Measurements from ENCODE around the gene CLSTN1. TPM values are rescaled to one million over a fixed set of nuclear protein-coding genes. Genes with fewer than 3 reads are reported as not detected.

CLSTN1 gene
- total and polyA plus RNA-seq, 10 of the 15 experiments (the other 5 are each of a cell fraction or from before 2014, with no cell fraction given), result 2.7 to 64.4 (median 23.2) TPM

GRCh38 chr1:9770298-9770697 is 53.5 kb downstream of the CLSTN1 start (continued):
- TF ChIP-seq, protein P1, sequence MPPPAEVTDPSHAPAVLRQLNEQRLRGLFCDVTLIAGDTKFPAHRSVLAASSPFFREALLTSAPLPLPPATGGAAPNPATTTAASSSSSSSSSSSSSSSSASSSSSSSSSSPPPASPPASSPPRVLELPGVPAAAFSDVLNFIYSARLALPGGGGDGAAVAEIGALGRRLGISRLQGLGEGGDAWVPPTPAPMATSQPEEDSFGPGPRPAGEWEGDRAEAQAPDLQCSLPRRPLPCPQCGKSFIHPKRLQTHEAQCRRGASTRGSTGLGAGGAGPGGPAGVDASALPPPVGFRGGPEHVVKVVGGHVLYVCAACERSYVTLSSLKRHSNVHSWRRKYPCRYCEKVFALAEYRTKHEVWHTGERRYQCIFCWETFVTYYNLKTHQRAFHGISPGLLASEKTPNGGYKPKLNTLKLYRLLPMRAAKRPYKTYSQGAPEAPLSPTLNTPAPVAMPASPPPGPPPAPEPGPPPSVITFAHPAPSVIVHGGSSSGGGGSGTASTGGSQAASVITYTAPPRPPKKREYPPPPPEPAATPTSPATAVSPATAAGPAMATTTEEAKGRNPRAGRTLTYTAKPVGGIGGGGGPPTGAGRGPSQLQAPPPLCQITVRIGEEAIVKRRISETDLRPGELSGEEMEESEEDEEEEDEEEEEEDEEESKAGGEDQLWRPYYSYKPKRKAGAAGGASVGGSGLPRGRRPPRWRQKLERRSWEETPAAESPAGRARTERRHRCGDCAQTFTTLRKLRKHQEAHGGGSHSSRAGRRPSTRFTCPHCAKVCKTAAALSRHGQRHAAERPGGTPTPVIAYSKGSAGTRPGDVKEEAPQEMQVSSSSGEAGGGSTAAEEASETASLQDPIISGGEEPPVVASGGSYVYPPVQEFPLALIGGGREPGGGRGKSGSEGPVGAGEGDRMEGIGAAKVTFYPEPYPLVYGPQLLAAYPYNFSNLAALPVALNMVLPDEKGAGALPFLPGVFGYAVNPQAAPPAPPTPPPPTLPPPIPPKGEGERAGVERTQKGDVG (CRISPR knock-in tag; IDR thresholded peaks at IDR 0.05), result no peak
- no peak for TF ChIP-seq TAF1 (IDR thresholded peaks at IDR 0.05; ENCODE audit: borderline replicate concordance, low read depth, low read length)

DNA sequence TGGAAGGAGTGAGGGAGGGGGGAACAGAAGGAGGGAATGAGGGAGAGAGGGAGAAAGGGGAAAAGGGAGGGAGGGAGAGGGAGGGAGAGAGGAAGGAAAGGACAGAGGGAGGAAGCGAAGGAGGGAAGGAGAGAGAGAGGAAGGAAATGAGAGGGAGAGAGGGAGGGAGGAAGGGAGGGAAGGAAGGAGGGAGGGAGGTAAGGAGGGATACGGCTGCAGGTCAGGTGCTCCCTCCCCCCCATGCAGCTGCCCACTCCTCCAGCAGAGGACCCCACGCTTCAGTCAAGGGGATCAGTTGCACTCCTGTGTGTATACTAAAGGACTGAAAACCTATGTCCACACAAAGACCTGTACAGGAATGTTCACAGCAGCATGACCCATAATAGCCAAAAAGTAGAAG is 54.8 kb downstream of the CLSTN1 start:
- no peak overlapping the region for H3K4me2 ChIP-seq (ENCODE audit: control insufficient read depth, insufficient read depth)
- CTCF ChIA-PET, result no interaction called here

More for the DNA sequence above, 54.8 kb downstream of the CLSTN1 start:
- Histone ChIP-seq H3K9me3 (replicated peaks; ENCODE audit: control insufficient read depth, insufficient read depth, low read length) (no peaks in the 10 kb centered on the region), H3K4me1 (ENCODE audit: control insufficient read depth, insufficient read depth, low read length) (no peaks in the 10 kb centered on the region), H2AFZ (ENCODE audit: control insufficient read depth, low read depth, low read length) (no peak overlapping the region), H3K79me2 (ENCODE audit: control insufficient read depth, insufficient read depth, low read length) (no peaks in the 10 kb centered on the region), H3K27me3 (replicated peaks in 1 of 2; ENCODE audit: control insufficient read depth in 2 of 2, insufficient read depth in 2 of 2, low read length in 1 of 2) (no peaks in the 10 kb centered on the region), H3K27ac (ENCODE audit: control insufficient read depth, insufficient read depth) (no peak overlapping the region), H3K36me3 (ENCODE audit: control insufficient read depth in 2 of 2, insufficient read depth in 2 of 2, low read length in 1 of 2) (peaks cover 1 to 12% of the 10 kb centered on the region in 2 experiments; a peak in 3 of 4 replicates), H3K4me3 (no peak overlapping the region), H3K9ac (ENCODE audit: control insufficient read depth, insufficient read depth, low read length) (no peak overlapping the region), H4K20me1 (ENCODE audit: control insufficient read depth, insufficient read depth) (no peaks in the 10 kb centered on the region)
- in situ Hi-C loops (cut with MboI) (no loop called here), intact Hi-C loops (cut with micrococcal nuclease; ENCODE audit: unreplicated experiment) (no loop called here)
- 92% methylated on average over 1 of the region's 3 CpGs for WGBS (ENCODE audit: insufficient coverage, insufficient replicate concordance, low lambda C conversion rate, missing lambda C conversion rate)
- RAD21 ChIA-PET (ENCODE audit: unreplicated experiment), result no interaction called here
- BruUV-seq (replicated peaks), result no TSS peak
- DNase-seq (ENCODE audit: low read depth, low spot score) (no peak), FAIRE-seq (no peak), ATAC-seq (no peak)
- no peak for TF ChIP-seq HSF1 (IDR thresholded peaks at IDR 0.05; ENCODE audit: low read depth, low read length)
- SMC1A ChIA-PET (ENCODE audit: uncharacterized antibody, unreplicated experiment), result no interaction called here
- POLR2A ChIA-PET, result no interaction called here
